ENCODE measurements around the gene EMC1.

DNA sequence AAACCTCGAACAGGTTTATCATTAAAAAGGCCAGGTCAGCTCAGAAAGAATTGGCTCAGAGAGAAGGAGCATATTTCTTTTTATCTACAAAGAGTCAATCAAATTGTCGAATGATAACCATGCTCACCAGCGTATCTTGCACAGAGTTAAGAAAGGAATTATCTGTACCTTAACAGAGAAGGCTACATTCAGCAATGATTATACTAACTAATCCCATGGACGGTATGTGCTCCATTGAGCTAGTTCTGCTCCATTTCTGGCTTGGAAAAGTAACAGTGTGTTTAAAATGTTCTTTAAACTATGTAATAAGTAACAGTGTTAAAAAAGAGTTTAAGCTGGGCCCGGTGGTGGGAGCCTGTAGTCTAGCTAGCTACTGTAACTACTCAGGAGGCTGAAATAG is 45.5 kb downstream of the EMC1 start:
- TF ChIP-seq, protein P1, sequence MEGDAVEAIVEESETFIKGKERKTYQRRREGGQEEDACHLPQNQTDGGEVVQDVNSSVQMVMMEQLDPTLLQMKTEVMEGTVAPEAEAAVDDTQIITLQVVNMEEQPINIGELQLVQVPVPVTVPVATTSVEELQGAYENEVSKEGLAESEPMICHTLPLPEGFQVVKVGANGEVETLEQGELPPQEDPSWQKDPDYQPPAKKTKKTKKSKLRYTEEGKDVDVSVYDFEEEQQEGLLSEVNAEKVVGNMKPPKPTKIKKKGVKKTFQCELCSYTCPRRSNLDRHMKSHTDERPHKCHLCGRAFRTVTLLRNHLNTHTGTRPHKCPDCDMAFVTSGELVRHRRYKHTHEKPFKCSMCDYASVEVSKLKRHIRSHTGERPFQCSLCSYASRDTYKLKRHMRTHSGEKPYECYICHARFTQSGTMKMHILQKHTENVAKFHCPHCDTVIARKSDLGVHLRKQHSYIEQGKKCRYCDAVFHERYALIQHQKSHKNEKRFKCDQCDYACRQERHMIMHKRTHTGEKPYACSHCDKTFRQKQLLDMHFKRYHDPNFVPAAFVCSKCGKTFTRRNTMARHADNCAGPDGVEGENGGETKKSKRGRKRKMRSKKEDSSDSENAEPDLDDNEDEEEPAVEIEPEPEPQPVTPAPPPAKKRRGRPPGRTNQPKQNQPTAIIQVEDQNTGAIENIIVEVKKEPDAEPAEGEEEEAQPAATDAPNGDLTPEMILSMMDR (IDR thresholded peaks at IDR 0.05; ENCODE audit: extremely low read depth in 1 of 2, insufficient read depth in 1 of 2, low read depth in 1 of 2, low read length in 2 of 2) = no peak
- no peak for TF ChIP-seq MYC (IDR thresholded peaks at IDR 0.05; ENCODE audit: low read depth, low read length)
- no peak for TF ChIP-seq POLR2A (IDR thresholded peaks at IDR 0.05; ENCODE audit: low read depth, low read length)
- no peak for TF ChIP-seq EZH2 (IDR thresholded peaks at IDR 0.05; ENCODE audit: borderline replicate concordance, low read depth, low read length, severe bottlenecking)
- TF ChIP-seq, protein P2, sequence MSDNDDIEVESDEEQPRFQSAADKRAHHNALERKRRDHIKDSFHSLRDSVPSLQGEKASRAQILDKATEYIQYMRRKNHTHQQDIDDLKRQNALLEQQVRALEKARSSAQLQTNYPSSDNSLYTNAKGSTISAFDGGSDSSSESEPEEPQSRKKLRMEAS (IDR thresholded peaks at IDR 0.05; ENCODE audit: insufficient read depth, insufficient read length) = no peak
- no peak for TF ChIP-seq POLR2AphosphoS5 (IDR thresholded peaks at IDR 0.05; ENCODE audit: insufficient read depth, low read depth, low read length)
- no peak for TF ChIP-seq JUN (IDR thresholded peaks at IDR 0.05; ENCODE audit: borderline replicate concordance, insufficient read depth, insufficient read length, low read depth)
- TF ChIP-seq FOS (IDR thresholded peaks at IDR 0.05; ENCODE audit: borderline replicate concordance, insufficient read depth, low read length) = no peak

Measured in endothelial cell of umbilical vein (primary cell).